Prostate gland (tissue), 2 donors: ENCODE measurements around the gene OSBPL9. TPM values are rescaled to one million over a fixed set of nuclear protein-coding genes. Genes with fewer than 3 reads are reported as not detected.
A peak's percentile ranks its signal among the peaks of the same experiment; 100 is the strongest.

Source experiments
- DNase-seq: peaks from one replicate; pipeline ENCODE4 v3.0.0-alpha.2; 2019; ENCODE audit warnings: low spot score
- H3K27ac ChIP-seq, 2 donors: fragments of 200-600 bp; sonication (generic); 2 replicates each; pipeline ENCODE4 v1.5.1; 2017 to 2019
- H3K27me3 ChIP-seq: fragments of 200-600 bp; sonication (generic); replicated peaks from 2 replicates; pipeline ENCODE4 v1.5.1; 2019; ENCODE audit not compliant: insufficient read depth
- H3K36me3 ChIP-seq, 2 donors: fragments of 200-600 bp; sonication (generic); 1 replicate in 1 of 2; 2 replicates in 1 of 2; pipeline versions ENCODE4 v1.5.1 to v1.8.1; 2017 to 2019
- H3K4me1 ChIP-seq: fragments of 200-600 bp; sonication (generic); replicated peaks from 2 replicates; pipeline ENCODE4 v1.5.1; 2019
- H3K4me3 ChIP-seq, 2 donors: fragments of 200-600 bp; sonication (generic); 2 replicates each; pipeline ENCODE4 v1.5.1; 2017 to 2019
- H3K9me3 ChIP-seq: fragments of 200-600 bp; sonication (generic); 2 replicates; pipeline ENCODE4 v1.5.1; 2017
- CTCF ChIP-seq, 4 experiments: fragments of 200-600 bp in 2 of 4; fragments of 450-650 bp in 2 of 4; sonication (generic) in 2 of 4; IDR thresholded peaks; 1 replicate in 3 of 4; 2 replicates in 1 of 4; pipeline ENCODE4 v1.5.1; 2016 to 2019; ENCODE audit warnings: antibody characterized with exemption in 4 of 4, mild to moderate bottlenecking in 2 of 4, moderate library complexity in 2 of 4
- POLR2A ChIP-seq: fragments of 450-650 bp; IDR thresholded peaks from one replicate; pipeline ENCODE4 v1.6.1; 2016; ENCODE audit warnings: antibody characterized with exemption, mild to moderate bottlenecking
- POLR2AphosphoS5 ChIP-seq: sonication (generic); formaldehyde crosslinking; IDR thresholded peaks from one replicate; pipeline ENCODE4 v1.6.1; 2017; ENCODE audit warnings: antibody characterized with exemption
- WGBS: methylation state at CpG from one replicate; pipeline ENCODE4 v1.1.5; 2018; 5-methylcytosine and 5-hydroxymethylcytosine counted together
- intact Hi-C: fragments of 100-400 bp; cut with DNase I; formaldehyde crosslinking; loops from one replicate; pipeline ENCODE4 v1.14.2; 2022
- total RNA-seq, 2 donors: library from RNA; depleted of rRNA; stranded (reverse); fragments of >200 nt; gene quantifications; one replicate each; pipeline ENCODE4 v1.1.0, GENCODE V29; 2016

The OSBPL9 gene
- 100 to 1,000 TPM in 1 of 2 donors, 10 to 100 TPM in 1; 93.6 to 104 TPM for total RNA-seq

GRCh38 chr1:51616903-51617708, at the start of gene OSBPL9:
OSBPL9 (plus strand) TSS chr1:51617092; CDS start chr1:51617111, 19 bp downstream.
- Histone ChIP-seq H3K4me3 (peak within 1 kb of the TSS; percentile 57 to 69), H3K4me1 (no peaks in the 10 kb centered on the region), H3K36me3 (no peaks in the 10 kb centered on the region), H3K27me3 (no peaks in the 10 kb centered on the region), H3K27ac (peak within 1 kb of the TSS; percentile 88 to 89), H3K9me3 (no peaks in the 10 kb centered on the region)
- peak; percentile 91 for DNase-seq
- 0% methylated on average over 45 of the region's 45 CpGs for WGBS
- intact Hi-C loops: no loop called here
- TF ChIP-seq POLR2A (peak; percentile 72), CTCF (IDR thresholded peaks at IDR 0.05) (no peak), POLR2AphosphoS5 (peak; percentile 90)

- Histone ChIP-seq H3K4me1 (peaks cover 16% of the 10 kb centered on the region), H3K27me3 (no peaks in the 10 kb centered on the region), H3K27ac (peak overlapping the region; percentile 48 to 68), H3K36me3 (no peaks in the 10 kb centered on the region), H3K4me3 (no peak overlapping the region), H3K9me3 (no peaks in the 10 kb centered on the region)
- TF ChIP-seq POLR2A (no peak), POLR2AphosphoS5 (peak; percentile 62)
- intact Hi-C loops: loop anchor here (10.0 kb wide), 1 partner anchor 197 kb away; no protein-coding TSS in a partner anchor
- DNase-seq: peak; percentile 39
These were observed 49.2 kb upstream of the OSBPL9 start for GRCh38 chr1:51567653-51568052.

- Histone ChIP-seq H3K36me3 (no peaks in the 10 kb centered on the region), H3K4me1 (peaks cover 16% of the 10 kb centered on the region), H3K27me3 (no peaks in the 10 kb centered on the region), H3K4me3 (no peak overlapping the region), H3K27ac (peak overlapping the region; percentile 48 to 68), H3K9me3 (no peaks in the 10 kb centered on the region)
- 90% methylated on average over 7 of the region's 7 CpGs for WGBS
- no peak for DNase-seq
- TF ChIP-seq POLR2A (no peak), POLR2AphosphoS5 (no peak), CTCF (IDR thresholded peaks at IDR 0.05) (no peak)
- intact Hi-C loops: loop anchor here (10.0 kb wide), 1 partner anchor 196 kb away; no protein-coding TSS in a partner anchor
These were observed 48.5 kb upstream of the OSBPL9 start for GRCh38 chr1:51568231-51568935.

GRCh38 chr1:51569284-51570062, 47.4 kb upstream of the OSBPL9 start:
- TF ChIP-seq POLR2AphosphoS5 (peak; percentile 79), POLR2A (no peak), CTCF (IDR thresholded peaks at IDR 0.05) (peak in 1 of 4 experiments; percentile 5)
- H3K9me3 ChIP-seq: no peaks in the 10 kb centered on the region
- no peak overlapping the region for H3K4me3 ChIP-seq
- no peaks in the 10 kb centered on the region for H3K36me3 ChIP-seq
- intact Hi-C loops: loop anchor here (10.0 kb wide), 1 partner anchor 195 kb away; no protein-coding TSS in a partner anchor
- peaks cover 16% of the 10 kb centered on the region for H3K4me1 ChIP-seq
- 50% methylated on average over 4 of the region's 4 CpGs for WGBS
- DNase-seq: peak; percentile 59
- peak overlapping the region; percentile 18 to 68 for H3K27ac ChIP-seq
- no peaks in the 10 kb centered on the region for H3K27me3 ChIP-seq
